Stimulated activated CD4-positive, alpha-beta T cell treated with anti-CD3 and anti-CD28 coated beads, TNF-alpha, amount 100 ng/mL, for 48 hours (primary cell): Measurements from ENCODE around the gene TRIO.

ENCODE experiments used
- DNase-seq, 3 donors: peaks; one replicate each; pipeline ENCODE4 v3.0.0-alpha.2; 2020; ENCODE audit warnings: low read depth in 3 of 3

Gene TRIO

DNA sequence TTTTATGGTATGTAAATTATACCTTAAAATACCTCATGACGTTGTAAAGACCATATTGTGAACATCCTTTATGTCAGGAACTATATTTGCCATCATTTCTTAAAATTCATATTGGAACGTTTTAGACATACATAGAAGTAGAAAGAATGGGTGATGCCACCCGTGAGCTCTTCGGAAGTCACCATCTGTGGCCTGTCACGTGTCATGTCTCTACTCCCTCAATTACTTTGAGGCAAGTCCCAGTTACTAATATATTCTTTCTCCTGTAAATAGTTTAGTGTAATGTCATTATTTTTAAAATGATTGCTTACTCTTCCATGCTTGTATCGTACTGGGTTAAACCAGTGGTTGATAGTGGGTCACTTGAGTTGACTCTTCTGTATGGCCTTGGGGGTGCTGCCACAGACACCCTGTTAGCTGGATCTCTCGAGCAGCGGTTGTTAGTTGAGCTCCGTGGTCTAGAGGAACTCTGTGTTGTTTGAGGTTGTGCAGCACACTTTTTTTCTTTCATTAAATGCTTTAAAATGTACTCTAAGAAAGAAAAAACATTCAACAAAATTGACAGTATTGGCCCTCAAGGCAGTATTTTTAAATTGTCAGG lies 66.2 kb downstream of the TRIO start:
- DNase-seq: no peak

- DNase-seq: no peak
Observed at GRCh38 chr5:14209836-14210235, 66.7 kb downstream of the TRIO start.

- no peak for DNase-seq
Observed at GRCh38 chr5:14210729-14211128, 67.6 kb downstream of the TRIO start.

DNA sequence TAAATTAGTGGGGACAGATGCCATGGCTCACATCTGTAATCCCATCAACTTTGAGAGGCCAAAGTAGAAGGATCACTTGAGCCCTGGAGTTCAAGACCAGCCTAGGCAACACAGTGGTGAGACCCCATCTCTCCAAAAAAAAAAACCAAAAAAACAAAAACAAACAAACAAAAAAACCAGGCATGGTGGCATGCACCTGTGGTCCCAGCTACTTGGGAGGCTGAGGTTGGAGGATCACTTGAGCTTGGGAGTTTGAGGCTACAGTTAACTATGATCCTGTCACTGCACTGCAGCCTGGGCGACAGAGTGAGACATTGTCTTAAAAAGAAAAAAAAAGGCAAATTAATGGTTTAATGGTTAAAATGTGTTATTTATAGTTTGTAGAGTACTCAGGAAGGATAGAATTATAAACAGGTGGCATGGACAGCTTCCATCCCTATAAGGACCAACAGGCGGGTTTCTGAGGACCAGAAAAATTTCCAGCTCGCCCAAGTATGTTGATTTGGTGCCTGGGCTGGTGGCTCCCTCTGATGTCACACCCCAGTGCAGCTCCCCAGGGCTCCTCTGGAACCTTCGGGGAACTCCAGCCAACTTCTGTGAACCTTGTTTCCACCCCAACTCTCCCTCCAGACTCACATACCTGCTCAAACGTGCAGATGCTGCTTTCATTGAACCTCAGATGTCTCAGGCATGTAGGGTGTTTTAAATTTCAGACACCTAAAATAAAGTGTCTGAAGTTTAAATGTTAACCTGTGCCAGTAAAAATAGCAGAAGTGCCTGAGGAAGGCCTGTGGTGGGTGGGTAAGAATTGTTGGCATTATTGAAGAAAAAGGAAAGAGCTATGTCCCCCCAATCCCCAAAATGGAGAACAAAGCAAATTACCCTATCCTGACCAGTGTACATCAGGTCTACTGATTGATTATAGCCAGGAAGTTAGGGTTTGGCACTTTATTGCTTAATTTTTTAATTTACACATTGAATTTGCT lies 69.0 kb downstream of the TRIO start:
- DNase-seq: no peak

DNA sequence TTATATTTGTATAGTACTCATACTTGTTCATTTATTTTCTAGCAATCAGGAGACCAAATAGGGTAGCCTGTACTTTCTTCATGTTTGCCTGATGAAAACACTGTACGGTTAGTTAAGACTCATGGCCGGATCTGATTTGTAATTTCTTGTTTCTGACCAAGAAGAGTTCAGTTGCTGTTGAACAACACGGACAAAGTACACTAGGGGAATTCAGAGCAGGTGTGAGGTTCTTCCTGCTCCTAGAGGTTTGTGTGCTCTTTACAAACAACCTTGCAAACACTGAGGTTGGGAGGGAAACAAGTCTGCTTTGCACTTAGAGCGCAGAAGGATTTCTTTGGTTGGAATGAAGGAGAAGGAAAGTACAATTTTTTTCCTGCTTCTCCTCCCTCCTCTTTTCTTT lies 69.7 kb downstream of the TRIO start:
- no peak for DNase-seq

- no peak for DNase-seq
Observed at GRCh38 chr5:14213253-14213652, 70.1 kb downstream of the TRIO start.

GRCh38 chr5:14213813-14214585 lies 70.9 kb downstream of the TRIO start:
- no peak for DNase-seq

- no peak for DNase-seq
Observed at GRCh38 chr5:14215901-14216300, 72.8 kb downstream of the TRIO start.

DNA sequence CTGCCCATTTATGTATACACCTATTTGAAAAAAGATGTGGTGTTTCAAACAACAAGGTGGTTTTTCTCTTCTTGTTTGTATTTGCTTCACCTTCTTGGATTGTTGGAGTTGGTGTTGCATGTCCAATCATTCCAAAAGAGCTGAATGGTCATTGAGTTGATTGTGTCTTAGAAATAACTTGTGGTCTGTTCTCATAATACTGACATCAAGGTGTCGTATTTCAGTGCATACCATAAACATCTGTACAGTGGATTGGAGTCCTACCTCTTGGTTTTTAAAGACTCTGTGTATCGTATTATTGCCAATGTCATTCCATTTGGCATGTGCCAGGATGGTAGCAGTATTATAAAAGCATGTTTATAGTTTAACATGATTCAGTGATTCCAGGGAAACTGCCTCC lies 73.2 kb downstream of the TRIO start:
- DNase-seq: no peak

GRCh38 chr5:14216902-14217301 lies 73.8 kb downstream of the TRIO start:
- DNase-seq: no peak

- no peak for DNase-seq
Observed at GRCh38 chr5:14217587-14217986, 74.4 kb downstream of the TRIO start.

DNA sequence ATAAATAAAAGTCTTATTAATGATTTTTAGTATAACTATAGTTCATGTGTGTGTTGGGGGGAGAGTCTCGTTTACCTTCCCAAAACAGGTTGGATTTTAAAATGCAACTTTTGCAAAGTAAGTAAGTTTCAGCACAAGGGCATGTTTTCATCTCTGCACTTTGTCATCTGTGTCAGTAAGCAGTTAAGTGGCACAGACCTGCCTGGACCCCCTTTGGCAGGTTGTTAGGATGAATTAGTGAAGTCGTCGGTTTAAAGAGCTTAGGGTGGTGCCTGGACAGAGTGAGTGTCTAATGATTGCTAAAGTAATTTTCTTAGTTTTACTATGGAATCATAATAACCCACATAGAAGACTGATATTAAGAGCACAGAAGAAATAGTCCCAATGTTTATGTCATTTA lies 74.9 kb downstream of the TRIO start:
- DNase-seq: no peak

DNA sequence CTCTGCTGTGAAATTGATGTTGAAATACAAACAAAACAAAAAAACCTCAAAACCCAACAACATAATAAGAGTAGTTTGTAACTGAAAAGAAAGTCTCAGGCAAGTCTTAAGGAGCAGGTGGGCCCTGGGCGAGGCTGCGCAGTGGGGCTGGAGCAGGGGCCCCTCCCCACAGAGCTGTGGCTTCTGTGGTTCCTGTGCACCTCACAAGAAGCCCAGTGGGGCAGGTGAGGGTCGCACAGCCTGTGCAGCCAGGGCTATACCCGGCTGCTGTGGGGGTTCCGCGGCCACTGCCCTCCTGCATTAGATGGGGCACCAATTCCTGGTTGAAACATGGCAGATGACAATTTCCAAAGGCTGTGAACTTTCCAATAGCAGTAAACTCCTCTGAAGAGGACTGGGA lies 75.3 kb downstream of the TRIO start:
- DNase-seq: no peak

DNA sequence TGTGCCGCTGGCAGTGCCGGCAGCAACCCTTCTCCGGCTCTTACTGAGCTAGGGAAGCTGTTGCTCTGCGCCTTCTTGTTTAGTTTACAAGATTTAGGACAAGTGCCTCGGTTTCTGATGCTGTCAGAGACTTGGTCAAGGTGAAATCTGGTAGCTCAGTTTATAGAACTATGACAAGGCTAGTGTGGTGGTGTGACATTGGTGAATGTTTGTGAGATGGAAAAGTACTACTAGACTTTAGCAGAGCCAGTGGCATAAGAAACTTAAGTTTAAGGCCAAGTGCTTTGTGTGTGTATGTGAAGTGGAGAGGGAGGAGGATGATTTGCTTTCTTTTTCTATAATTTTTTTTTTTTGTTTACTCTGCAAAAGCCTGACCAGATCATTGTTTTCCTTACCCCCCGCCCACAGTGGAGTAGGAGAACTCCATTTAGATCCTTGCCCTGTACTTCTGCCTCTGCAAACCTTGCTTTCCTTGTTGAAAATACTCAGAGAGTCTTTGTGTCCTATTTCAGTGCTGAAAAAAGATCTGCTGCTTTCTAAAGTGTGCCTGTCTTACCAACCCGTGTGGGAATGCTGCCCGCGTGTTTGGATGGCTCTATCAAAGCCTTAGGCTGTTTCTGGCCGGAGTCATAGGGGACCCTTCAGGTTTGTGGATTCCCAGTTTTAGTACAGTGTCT lies 75.9 kb downstream of the TRIO start:
- no peak for DNase-seq

DNA sequence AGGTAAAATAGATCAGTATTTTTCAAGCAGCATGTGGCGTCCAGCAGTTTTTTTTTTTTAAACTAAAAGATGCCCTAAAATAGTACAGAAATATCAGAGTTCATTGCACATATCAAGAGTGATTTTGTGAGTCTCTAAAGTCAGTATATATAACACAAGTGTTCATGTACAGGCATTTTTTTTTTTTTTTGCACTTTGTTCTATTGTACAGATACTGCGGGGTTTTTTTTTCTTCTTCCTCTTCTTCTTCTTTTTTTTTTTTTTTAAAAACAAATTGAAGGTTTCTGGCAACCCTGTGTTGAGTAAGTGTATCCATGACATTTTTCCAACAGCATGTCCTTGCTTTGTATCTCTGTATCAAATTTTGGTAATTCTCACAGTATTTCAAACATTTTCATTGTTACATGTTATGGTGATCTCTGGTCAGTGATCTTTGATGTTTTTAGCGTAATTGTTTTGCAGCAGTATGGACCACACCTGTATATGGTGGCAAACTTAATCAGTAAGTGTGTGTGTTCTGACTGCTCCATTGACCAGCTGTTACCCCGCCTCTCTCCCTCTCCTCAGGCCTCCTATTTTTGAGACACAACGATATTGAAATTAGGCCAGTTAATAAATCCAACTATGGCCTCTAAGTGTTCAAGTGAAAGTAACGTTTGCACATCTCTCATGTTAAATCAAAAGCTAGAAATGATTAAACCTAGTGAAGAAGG lies 76.8 kb downstream of the TRIO start:
- DNase-seq: no peak

- no peak for DNase-seq
Observed at GRCh38 chr5:14220642-14221041, 77.5 kb downstream of the TRIO start.

DNA sequence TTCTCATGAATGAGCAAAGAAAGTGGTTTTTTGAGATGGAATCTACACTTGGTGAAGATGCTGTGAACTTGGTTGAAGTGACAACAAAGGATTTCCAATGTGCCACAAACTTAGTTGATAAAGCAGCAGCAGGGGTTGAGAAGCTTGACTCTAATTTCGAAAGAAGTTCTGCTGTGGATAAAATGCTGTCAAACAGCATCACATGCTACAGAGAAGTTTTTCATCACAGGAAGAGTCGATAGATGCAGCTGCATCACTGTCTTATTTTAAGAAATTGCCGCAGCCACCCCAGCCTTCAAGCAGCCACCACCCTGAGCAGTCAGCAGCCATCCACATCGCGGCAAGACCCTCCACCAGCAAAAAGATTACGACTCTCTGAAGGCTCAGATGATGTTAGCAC lies 78.6 kb downstream of the TRIO start:
- DNase-seq: no peak

DNA sequence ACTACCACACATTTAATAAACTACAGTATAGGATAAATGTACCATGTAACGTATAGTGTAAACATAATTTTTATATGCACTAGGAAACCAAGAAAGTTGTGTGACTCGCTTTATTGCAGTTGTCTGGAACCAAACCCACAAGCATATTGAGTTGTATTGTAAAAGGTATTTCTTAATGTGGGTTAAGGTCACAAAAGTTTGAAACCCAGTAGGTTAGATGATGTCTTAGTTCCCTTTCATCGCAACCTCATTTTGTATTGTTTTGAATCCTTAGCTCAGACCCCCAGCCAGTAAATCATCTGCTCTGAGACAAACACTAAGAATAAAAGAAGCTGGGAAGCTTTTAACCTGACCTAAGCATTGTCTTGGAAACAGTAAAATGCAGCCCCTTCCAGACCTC lies 79.1 kb downstream of the TRIO start:
- DNase-seq: no peak

- DNase-seq: no peak
Observed at GRCh38 chr5:14223372-14223771, 80.2 kb downstream of the TRIO start.

DNA sequence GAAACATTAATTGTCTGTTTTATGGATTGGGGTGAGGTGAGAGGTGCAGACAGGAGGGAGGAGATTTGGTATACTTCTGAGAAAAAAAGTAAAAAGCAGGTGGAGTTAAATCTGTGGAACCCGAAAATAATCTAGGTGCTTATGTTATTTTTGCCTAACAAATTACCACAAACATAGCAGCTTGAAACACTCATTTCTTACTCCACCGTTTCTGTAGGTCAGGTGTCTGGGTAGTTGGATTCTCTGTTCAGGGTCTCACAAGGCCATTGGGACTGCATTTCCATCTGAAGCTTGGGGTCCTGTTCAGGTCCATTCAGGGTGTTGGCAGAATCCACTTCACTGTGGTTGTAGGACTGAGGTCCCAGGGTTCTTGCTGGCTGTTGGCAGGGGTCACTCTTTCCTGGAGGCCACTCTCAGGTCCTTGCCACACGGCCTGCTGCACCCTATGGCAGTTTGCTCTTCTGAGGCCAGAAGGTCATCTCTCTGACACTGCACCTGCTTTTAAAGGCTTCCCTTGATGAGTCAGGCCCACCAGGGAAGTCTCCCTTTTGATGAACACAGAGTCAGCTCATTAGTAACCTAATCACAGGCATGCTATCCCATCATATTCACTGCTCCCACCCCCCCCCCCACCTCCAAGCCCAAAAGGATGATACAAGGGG lies 82.2 kb downstream of the TRIO start:
- DNase-seq: no peak

- no peak for DNase-seq
Observed at GRCh38 chr5:14226149-14226548, 83.0 kb downstream of the TRIO start.
